ES-I3 (cell line): ENCODE measurements around the gene PMS2.
"Not testable (repeated sequence)": the region's sequence is repeated elsewhere in the genome, so short reads cannot be mapped to it uniquely, and the experiment has no call there.

Source experiments
- H3K36me3 ChIP-seq: 2 replicates; pipeline ENCODE4 v1.6.1; 2013; ENCODE audit warnings: mild to moderate bottlenecking, low read length, control low read depth, moderate library complexity; ENCODE audit not compliant: insufficient read depth
- H3K4me1 ChIP-seq: 2 replicates; pipeline ENCODE4 v1.6.1; 2013; ENCODE audit warnings: mild to moderate bottlenecking, control low read depth, low read length; ENCODE audit not compliant: insufficient read depth
- H3K9ac ChIP-seq: 2 replicates; pipeline ENCODE4 v1.6.1; 2013; ENCODE audit warnings: low read depth, mild to moderate bottlenecking, low read length, moderate library complexity
- H3K9me3 ChIP-seq: 2 replicates; pipeline ENCODE4 v1.6.1; 2013; ENCODE audit warnings: mild to moderate bottlenecking, low read length, moderate library complexity; ENCODE audit not compliant: control insufficient read depth, insufficient read depth

PMS2 gene

DNA sequence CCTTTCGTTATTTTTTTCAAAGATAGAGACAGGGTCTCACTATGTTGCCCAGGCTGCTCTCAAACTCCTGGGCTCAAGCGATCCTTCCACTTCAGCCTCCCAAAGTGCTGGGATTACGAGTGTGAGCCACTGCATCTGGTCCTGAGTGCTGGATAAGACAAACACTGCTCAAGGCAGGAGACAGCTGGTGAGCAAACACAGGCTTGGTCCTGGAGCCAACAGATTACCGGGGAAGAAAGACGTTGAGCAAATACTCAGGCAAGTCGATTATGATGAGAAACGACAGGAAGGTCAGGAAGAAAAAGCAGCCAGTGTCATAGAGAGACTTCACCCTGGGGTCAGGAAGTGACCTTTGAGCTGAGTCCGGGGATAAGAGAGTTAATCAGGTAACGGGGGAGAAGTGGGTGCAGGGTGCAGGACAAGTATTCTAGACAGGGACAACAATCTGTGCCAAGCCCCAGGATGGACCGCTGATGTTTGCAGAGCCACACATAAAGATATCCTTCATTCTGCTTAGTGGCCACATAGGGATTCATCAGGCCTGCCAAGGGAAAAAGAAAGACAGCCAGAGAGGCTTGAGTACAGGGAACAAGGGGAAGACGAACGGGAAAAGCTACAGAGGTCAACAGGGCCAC lies 29.1 kb downstream of the PMS2 start:
- H3K36me3 ChIP-seq, H3K4me1 ChIP-seq, H3K9ac ChIP-seq, H3K9me3 ChIP-seq: not testable (repeated sequence)

DNA sequence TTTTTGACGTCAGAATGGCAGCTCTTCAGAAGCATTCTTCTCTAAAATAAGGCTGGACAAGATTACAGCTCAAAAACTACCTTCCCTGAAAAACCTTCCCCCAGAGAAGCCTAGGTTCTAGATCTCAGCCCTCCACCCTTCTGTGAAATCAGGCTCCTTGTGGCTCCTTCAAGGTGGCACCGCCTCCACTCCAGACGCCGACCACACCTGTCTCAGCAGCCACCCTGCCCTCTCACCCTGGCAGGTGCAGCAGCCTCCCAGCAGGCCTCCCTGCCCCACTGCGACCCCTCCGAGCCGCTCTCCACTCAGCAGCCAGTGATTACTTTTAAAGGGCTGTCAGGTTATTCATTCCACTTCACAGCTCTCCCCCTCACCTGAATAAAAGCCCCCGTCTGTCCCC lies 35.3 kb downstream of the PMS2 start:
- H3K9me3 ChIP-seq, H3K36me3 ChIP-seq, H3K9ac ChIP-seq, H3K4me1 ChIP-seq: not testable (repeated sequence)

DNA sequence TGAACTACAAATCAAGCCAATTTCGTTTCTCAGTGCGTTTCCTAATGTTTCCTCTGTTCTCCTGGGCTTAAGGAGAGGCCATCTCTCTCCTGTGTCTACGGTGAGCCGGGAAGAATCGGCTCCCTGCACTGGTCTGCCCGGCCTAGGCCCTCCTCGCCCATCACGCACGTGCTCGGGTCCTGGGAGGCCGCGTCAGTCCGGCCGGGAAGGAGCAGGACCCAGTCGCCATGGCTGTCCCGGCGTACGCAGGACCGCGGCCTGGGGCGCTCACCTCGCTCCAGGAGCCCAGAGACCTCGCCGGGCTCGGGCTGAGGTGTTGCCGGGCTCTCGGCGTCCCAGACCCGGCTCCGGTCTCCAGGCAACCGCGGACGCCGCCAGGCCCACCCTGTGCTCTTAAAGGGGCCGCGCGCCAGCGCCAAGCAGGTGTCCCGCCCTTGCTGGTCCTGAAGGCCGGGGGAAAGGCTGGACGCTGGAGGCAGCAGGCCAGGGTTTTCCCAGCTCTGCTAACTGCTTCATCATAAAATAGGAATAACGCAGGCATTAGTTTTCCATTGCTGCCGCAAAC lies 38.4 kb downstream of the PMS2 start, which contains the start of gene RSPH10B:
Gene RSPH10B (minus strand): TSS at position 343 of the 565 bp plus-strand sequence. CDS start 3,573 bp downstream, outside the sequence.
- H3K4me1 ChIP-seq, H3K9me3 ChIP-seq, H3K9ac ChIP-seq, H3K36me3 ChIP-seq: not testable (repeated sequence)

DNA sequence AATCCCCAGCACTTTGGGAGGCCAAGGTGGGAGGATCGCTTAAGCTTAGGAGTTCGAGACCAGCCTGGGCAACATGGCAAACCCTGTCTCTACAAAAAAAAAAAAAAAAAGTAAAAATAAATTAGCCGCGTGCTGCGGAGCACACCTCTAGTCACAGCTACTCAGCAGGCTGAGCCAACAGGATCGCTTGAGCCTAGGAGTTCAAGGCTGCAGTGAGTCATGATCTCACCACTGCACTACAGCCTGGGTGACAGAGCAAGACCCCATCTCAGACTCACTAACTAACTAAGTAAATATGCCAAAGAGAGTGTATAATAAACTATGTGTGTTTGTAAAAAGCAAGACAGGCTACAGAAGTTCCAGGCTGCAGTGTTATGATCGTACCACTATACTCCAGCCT lies 45.0 kb downstream of the PMS2 start:
- H3K9me3 ChIP-seq, H3K9ac ChIP-seq, H3K36me3 ChIP-seq, H3K4me1 ChIP-seq: not testable (repeated sequence)

DNA sequence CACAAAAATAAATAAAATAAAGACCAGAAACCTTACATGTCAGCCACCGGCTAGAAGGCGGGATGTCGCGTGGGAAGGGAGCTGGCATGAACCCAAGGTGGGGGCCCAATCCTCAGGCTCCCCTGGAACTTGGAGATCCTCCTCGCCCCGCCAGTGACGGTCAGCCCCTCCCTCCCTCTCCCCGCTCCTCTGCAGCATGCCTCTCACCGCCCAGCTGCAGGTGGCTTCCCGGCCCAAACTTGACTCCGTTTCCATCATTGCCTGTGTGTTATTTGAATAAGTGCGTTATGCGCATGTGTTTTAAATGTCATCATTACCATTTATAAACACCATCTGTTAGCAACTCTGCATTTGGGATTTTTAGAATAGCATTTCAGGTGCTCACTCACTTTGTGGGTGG lies 45.6 kb downstream of the PMS2 start:
- not testable (repeated sequence) for H3K4me1 ChIP-seq, H3K36me3 ChIP-seq, H3K9ac ChIP-seq, H3K9me3 ChIP-seq

DNA sequence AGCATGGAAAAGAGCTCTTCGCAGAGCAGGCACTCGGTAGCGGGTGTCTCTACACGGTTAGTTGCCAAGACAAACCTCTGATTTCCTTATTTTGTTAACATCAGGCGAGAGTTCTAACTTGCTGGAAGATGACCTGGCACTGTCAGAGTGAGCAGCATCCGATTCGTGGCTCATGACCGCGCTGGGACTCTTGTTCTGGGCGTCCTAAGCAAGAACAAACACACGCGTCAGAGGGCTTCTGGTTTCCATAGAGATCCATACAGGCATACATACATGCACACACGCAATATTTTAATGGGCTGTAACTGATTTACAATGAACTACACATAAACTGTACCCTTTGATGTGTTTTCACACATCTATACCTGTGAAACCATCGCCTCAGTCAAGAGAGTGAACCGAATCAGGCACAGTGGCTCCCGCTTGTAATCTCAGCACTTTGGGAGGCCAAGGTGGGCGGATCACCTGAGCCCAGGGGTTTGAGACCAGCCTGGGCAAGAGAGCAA lies 73.9 kb downstream of the PMS2 start:
- not testable (repeated sequence) for H3K9ac ChIP-seq, H3K36me3 ChIP-seq, H3K9me3 ChIP-seq, H3K4me1 ChIP-seq

DNA sequence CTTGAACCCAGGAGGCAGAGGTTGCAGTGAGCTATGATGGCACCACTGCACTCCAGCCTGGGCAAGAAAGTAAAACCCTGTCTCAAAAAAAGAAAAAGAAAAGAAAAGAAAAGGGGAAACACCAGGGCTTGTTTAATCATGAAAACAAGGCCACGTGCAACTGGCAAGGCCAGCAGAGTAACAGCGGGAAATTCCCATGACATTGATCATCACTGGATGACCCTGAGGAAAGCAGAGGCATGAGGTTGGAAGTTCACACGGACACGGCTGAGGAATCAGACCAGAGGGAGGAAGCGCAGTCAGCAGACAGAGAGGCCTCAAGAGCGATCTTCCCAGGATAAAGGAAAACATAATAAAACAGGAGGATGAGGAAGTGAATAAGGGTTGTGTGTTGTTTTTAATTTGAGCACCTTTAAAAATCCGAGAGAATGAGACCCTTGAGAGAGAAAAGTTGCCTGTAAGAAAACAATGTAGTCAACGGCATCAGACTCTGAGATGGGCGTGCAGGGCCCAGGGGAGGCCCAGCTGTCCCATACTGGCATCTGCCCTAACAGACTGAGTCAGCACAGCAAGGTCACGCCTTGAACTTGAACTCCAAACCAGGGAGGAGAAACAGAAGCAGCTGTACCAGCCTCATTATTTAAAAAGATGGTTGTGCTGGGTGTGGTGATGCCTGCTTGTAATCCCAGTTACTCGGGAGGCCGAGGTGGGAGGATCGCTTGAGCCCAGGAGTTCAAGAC lies 76.8 kb downstream of the PMS2 start:
- not testable (repeated sequence) for H3K4me1 ChIP-seq, H3K9me3 ChIP-seq, H3K36me3 ChIP-seq, H3K9ac ChIP-seq

DNA sequence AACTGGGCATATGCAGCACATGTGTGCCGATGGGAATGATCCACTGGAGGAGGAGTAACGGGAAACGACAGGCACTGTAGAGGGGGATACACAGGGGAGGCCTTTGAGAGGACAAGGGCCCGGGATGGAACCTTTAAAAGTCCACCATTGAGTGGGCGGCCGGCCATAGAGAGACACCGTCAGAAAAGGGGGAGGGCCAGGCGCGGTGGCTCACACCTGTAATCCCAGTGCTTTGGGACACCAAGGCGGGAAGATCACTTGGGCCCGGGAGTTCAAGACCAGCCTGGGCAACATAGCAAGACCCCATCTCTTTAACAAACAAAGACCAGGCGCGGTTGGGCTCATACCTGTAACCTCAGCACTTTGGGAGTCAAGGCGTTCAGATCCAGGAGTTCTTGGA lies 77.6 kb downstream of the PMS2 start:
- H3K36me3 ChIP-seq, H3K4me1 ChIP-seq, H3K9ac ChIP-seq, H3K9me3 ChIP-seq: not testable (repeated sequence)

DNA sequence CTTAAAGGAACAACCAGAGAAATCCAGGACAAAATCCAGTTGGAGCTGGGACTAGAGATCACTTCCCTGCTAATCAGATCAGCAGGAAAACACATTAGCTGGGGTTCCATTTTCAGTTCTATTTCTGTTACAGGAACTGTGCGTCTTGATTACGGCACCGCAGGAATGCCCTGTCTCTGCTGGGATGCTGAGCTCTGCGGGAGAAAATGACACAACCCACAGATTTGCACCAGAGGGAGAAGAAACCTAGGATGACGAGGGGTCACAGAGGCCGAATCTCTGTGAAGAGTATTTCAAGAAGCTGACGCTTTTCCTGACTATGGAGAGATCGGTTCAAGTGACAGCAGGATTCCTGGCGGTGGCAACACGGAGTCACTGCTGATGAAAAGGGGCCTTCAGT lies 78.6 kb downstream of the PMS2 start:
- not testable (repeated sequence) for H3K9me3 ChIP-seq, H3K36me3 ChIP-seq, H3K9ac ChIP-seq, H3K4me1 ChIP-seq

DNA sequence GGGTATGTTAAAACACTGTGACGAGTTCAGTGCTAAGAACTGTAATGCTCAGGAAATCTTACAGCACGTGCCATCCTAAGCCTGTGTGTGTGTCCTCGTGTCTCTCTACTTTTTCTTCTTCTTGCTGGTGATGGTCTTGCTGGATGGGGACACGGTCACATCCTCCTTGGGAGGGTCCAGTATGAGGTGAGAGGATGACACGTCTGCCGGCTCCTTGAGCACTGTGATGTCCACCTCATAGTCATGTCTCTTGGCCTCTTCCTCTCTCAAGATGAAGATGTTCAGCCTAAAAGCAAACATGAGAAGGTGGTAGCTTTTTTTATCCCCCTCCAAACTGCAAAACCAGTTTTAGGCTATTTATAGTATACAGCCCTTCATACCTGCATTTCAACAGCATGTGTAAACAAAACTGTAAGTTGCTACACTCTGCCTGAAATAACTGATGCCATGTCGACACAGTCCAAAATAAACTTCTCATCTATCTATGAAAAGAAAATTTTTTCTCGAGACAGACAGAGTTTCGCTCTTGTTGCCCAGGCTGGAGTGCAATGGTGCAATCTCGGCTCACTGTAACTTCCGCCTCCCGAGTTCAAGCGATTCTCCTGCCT lies 82.5 kb downstream of the PMS2 start:
- not testable (repeated sequence) for H3K36me3 ChIP-seq, H3K4me1 ChIP-seq, H3K9ac ChIP-seq, H3K9me3 ChIP-seq

DNA sequence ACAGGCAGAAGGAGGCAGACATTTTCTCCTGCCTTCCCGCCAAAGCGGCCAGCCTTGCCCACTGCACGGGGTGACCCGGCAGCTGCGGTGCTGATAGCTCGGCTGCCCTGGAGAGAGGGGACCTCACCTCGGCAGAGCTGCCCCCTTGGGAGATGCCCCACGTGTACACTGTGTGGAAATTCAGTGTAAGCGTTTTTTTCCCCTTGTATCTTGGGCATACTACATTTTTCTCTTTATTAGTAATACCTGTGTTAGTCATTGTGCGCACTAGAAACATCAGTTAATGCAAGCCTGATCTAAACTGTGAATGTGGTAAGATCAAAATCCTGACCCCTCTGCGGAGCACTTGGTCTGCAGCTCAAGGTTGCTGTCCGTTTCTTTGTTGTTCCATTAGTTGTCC lies 84.2 kb downstream of the PMS2 start:
- H3K4me1 ChIP-seq, H3K36me3 ChIP-seq, H3K9ac ChIP-seq, H3K9me3 ChIP-seq: not testable (repeated sequence)

DNA sequence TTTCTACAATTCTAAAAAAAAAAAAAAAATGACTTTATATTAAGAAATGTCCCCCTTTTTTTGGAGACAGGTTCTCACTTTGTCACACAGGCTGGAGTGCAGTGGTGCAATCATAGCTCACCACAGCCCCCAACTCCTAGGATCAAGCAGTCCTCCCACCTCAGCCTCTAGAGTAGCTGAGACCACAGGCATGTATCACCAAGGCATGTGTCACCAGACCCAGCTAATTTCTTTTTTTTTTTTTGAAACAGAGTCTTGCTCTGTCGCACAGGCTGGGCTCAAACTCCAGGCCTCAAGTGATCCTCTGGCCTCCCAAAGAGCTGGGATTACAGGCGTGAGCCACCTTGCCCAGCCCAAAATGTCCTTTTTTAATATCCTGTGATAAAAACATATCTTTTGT lies 84.7 kb downstream of the PMS2 start:
- H3K4me1 ChIP-seq, H3K9me3 ChIP-seq, H3K36me3 ChIP-seq, H3K9ac ChIP-seq: not testable (repeated sequence)
